NCI-H2196 (cell line): ENCODE results near the gene LCA5.
"Not testable (repeated sequence)": the region's sequence is repeated elsewhere in the genome, so short reads cannot be mapped to it uniquely, and the experiment has no call there.

Source experiments
- DNase-seq: peaks from one replicate; lab custom pipeline; 2025; ENCODE audit not compliant: unreplicated experiment; lab: John Stamatoyannopoulos, UW

The LCA5 gene

GRCh38 chr6:79468116-79468515 lies 69.1 kb downstream of the LCA5 start:
- no peak for DNase-seq

- DNase-seq: no peak
Measured at GRCh38 chr6:79467716-79468115, 69.5 kb downstream of the LCA5 start.

GRCh38 chr6:79466207-79466834 lies 70.9 kb downstream of the LCA5 start:
- DNase-seq: peak; percentile 29

DNA sequence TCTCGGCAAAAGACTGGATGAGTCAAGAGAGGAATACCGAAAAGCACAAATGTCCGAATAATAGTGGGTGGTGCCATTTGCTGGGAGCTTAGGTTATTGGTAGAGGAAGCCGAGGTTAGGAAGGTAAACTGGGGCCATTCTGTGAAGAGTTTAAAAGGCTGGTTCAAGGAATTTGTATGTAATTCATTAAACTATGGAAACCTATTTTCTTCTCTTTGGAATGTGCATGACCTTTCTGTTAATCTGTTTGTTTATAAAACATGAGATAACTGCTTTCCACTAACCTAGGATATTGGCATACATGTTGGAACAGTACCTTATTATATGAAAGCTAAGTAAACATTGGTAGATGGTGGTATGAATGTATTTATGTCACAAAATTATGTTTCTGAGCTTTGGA lies 71.8 kb downstream of the LCA5 start:
- no peak for DNase-seq

GRCh38 chr6:79463621-79464050 lies 73.6 kb downstream of the LCA5 start:
- no peak for DNase-seq

DNA sequence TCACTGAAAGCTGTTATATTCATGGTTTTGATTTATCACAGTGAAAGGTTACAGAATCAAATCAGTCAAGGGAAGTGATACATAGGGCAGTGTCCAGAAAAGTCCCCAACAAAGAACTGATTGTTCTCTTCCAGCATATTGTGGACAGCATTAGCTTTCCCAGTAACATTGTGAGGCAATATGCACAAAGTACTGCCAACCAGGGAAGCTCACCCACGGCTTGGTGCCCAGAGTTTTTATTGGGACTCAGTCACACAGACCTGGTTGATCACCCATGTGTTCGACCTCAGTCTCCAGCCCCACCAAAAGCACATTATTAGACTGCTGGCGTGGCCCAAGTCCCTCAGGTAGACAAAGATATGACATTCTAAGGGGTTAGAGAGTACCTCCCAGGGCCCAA lies 76.0 kb downstream of the LCA5 start:
- DNase-seq: no peak

DNA sequence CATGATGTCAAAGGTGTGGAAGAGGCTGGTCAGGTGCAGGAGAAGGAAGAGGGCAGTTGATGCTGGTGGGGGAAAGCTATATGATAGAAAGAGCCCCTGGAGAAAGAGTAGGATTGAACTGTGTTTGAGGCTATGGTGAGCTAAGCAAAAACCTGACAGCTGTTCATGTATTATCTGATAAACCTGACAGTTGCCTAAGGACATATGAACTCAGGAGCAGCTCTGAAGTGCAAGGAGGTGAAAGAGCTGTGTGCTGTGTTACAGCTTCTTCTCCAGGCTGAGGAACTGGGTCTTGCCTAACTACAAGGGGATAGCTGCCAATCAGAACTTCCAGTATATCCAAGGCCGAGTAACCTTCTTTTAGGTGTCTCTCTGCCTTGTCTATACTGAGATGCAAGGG lies 81.8 kb downstream of the LCA5 start:
- DNase-seq: no peak

GRCh38 chr6:79453558-79454042 lies 83.6 kb downstream of the LCA5 start:
- DNase-seq: no peak

- DNase-seq: no peak
Measured at GRCh38 chr6:79450984-79451383, 86.2 kb downstream of the LCA5 start.

- DNase-seq: no peak
Measured at GRCh38 chr6:79446006-79446405, 91.2 kb downstream of the LCA5 start.

DNA sequence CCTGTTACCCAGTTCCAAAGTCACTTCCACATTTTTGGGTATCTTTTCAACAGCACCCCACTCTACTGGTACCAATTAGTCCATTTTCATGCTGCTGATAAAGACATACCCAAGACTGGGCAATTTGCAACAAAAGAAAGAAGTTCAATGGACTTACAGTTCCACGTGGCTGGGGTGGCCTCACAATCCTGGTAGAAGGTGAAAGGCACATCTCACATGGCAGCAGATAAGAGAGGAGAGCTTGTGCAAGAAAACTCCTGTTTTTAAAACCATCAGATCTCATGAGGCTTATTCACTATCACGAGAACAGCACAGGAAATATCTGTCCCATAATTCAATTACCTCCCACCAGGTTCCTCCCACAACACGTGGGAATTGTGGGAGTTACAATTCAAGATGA lies 93.4 kb downstream of the LCA5 start:
- not testable (repeated sequence) for DNase-seq

DNA sequence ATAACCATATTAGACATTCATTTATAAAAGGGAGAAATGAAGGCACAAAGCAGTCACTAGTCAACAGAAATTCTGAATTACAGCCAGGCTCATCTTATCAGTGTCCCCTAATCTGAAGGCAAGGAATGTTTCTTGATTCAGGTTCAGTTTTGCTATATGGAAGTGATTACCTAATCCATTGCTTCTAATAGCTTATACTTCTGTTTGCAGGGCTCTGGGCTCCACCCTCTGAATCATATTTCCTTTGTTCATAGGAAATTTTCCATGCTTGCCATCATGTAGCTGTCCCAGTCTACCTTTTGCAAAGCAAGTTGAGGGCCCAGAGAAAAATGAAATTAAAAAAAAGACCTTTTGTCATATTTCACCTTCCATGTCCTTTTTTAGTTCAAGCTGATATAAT lies 96.0 kb downstream of the LCA5 start:
- no peak for DNase-seq

DNA sequence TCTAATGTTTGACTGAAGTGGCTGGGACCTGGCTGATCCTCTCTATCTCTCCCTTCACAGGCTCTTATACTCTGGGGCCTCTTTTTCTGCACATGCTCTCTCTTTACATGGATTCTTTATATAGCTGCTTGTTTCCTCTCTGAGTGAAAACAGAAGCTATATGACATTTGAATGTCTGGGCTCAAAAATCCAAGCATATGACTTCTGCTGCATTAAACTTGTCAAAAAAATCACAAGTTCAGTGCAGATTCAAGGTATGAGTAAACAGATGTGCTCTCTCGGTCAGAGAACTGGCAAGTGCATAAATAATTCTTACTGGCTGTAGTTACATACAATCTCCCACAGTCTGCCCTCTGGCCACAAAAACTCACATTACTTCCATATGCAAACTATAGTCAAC lies 96.6 kb downstream of the LCA5 start:
- DNase-seq: no peak

DNA sequence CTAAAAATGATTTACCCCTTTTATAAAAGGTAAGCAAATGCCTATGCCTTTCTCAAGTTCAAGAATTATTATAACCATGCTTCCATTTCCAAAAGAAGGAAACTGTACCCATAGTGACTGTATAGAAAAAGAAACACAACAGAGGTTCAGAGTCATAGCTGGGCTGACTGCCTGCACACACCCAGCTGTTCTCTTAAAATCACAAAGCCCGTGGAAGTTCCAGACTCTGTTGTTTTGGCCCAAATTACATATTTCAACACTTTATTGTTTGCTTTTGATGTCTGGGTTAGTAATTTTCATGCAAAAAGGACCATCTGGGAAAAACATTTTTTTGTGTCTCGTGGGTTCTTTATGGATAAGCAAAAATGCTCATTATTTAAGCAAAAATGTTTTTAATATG lies 99.2 kb downstream of the LCA5 start:
- no peak for DNase-seq

GRCh38 chr6:79436241-79436640 lies 101.0 kb downstream of the LCA5 start:
- DNase-seq: no peak

GRCh38 chr6:79435746-79436145 lies 101.5 kb downstream of the LCA5 start:
- DNase-seq: no peak
